Stomach (tissue), 9 donors: Measurements from ENCODE around the gene TXNIP. TPM values are rescaled to one million over a fixed set of nuclear protein-coding genes. Genes with fewer than 3 reads are reported as not detected.

Source experiments
- DNase-seq, 2 donors: peaks; one replicate each; pipeline versions ENCODE4 v3.0.0 to v3.0.0-alpha.2; 2013 to 2019
- H3K27ac ChIP-seq, 5 donors: fragments of 200-600 bp in 4 of 5; sonication (generic) in 4 of 5; one replicate each; pipeline ENCODE4 v1.5.1; 2013 to 2019; ENCODE audit warnings: mild to moderate bottlenecking in 1 of 5, moderate library complexity in 1 of 5
- H3K27me3 ChIP-seq, 3 donors: fragments of 200-600 bp; sonication (generic); one replicate each; pipeline ENCODE4 v1.5.1; 2017 to 2019; ENCODE audit warnings: mixed run types in 1 of 3
- H3K36me3 ChIP-seq, 4 donors: fragments of 200-600 bp; sonication (generic); 1 replicate in 3 of 4; 2 replicates in 1 of 4; pipeline ENCODE4 v1.5.1; 2016 to 2019
- H3K4me1 ChIP-seq, 4 donors: fragments of 200-600 bp; sonication (generic); one replicate each; pipeline ENCODE4 v1.5.1; 2016 to 2019
- H3K4me3 ChIP-seq, 4 donors: fragments of 200-600 bp; sonication (generic) in 3 of 4; one replicate each; pipeline ENCODE4 v1.5.1; 2016 to 2019; ENCODE audit warnings: mild to moderate bottlenecking in 1 of 4
- H3K9me3 ChIP-seq, 4 donors: fragments of 200-600 bp; sonication (generic); one replicate each; pipeline ENCODE4 v1.5.1; 2016 to 2019
- EP300 ChIP-seq: sonication (generic); formaldehyde crosslinking; IDR thresholded peaks from one replicate; pipeline ENCODE4 v1.6.1; 2017; ENCODE audit warnings: antibody characterized with exemption
- POLR2A ChIP-seq, 4 donors: fragments of 450-650 bp; IDR thresholded peaks; one replicate each; pipeline ENCODE4 v1.6.1; 2016; ENCODE audit warnings: antibody characterized with exemption in 4 of 4, control low read depth in 2 of 4, mild to moderate bottlenecking in 1 of 4, moderate library complexity in 1 of 4
- POLR2AphosphoS5 ChIP-seq, 3 donors: sonication (generic); formaldehyde crosslinking; IDR thresholded peaks; one replicate each; pipeline ENCODE4 v1.6.1; 2016; ENCODE audit warnings: antibody characterized with exemption in 3 of 3
- WGBS, 5 donors: extraction: QIAGEN DNeasy Blood & Tissue Kit in 3 of 5; methylation state at CpG; one replicate each; pipeline versions ENCODE4 v1.1.5 to v1.1.7; 2013 to 2018; 5-methylcytosine and 5-hydroxymethylcytosine counted together
- intact Hi-C: fragments of 100-400 bp; cut with DNase I; formaldehyde crosslinking; loops from one replicate; pipeline ENCODE4 v1.15.1; 2023; ENCODE audit warnings: low total_unique reads
- polyA plus RNA-seq, 3 donors: library from polyadenylated mRNA; stranded (reverse); fragments of 200-250 nt; gene quantifications; one replicate each; pipeline ENCODE4 v1.2.3, GENCODE V29; 2013
- total RNA-seq, 5 donors: library from RNA; depleted of rRNA; stranded (reverse); fragments of >200 nt; gene quantifications; one replicate each; pipeline versions ENCODE4 v1.1.0 to v1.2.3, GENCODE V29; 2014 to 2016
- TF ChIP-seq, protein P1 (sequence below), 7 experiments: fragments of 450-650 bp in 4 of 7; fragments of 200-600 bp in 3 of 7; sonication (generic) in 3 of 7; IDR thresholded peaks; one replicate each; pipeline ENCODE4 v1.5.1; 2016 to 2019; ENCODE audit warnings: antibody characterized with exemption in 7 of 7, control low read depth in 2 of 7, mild to moderate bottlenecking in 1 of 7
- donor health status: healthy with polysubstance abuse.
- donor health status: Bipolar disorder and iron deficiency.
- donor health status: healthy.

TXNIP gene
- total and polyA plus RNA-seq, 8 donors, result 204 to 3,386 (median 622) TPM

DNA sequence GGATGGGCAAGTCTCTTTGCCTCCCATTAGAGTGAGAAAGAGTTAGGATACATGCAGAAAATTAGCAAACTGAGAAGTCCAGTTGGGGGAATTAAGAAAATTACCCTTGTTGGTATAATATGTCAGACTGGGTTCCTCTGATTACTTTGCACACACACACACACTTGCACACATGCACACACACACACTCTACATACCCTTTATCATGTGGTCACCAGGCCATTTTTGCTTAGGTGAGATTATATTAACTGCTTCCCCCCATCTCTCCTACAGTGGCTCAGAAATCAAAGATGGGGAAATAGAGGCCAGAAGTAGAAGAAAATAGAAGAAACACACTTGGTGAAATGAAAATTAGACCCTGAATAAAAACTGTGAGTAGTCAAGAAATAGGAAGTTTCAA is 37.6 kb downstream of the TXNIP start:
- Histone ChIP-seq H3K9me3 (no peaks in the 10 kb centered on the region), H3K4me3 (no peak overlapping the region), H3K27me3 (peaks cover 0 to 14% (median 8%) of the 10 kb centered on the region in 3 donors), H3K4me1 (peaks cover 39 to 90% (median 80%) of the 10 kb centered on the region in 4 donors), H3K36me3 (no peaks in the 10 kb centered on the region), H3K27ac (peak overlapping the region in 4 of 5 donors; percentile 92 to 99 (median 96))
- DNase-seq, result no peak
- intact Hi-C loops, result no loop called here
- no peak for TF ChIP-seq EP300
- TF ChIP-seq, protein P1, sequence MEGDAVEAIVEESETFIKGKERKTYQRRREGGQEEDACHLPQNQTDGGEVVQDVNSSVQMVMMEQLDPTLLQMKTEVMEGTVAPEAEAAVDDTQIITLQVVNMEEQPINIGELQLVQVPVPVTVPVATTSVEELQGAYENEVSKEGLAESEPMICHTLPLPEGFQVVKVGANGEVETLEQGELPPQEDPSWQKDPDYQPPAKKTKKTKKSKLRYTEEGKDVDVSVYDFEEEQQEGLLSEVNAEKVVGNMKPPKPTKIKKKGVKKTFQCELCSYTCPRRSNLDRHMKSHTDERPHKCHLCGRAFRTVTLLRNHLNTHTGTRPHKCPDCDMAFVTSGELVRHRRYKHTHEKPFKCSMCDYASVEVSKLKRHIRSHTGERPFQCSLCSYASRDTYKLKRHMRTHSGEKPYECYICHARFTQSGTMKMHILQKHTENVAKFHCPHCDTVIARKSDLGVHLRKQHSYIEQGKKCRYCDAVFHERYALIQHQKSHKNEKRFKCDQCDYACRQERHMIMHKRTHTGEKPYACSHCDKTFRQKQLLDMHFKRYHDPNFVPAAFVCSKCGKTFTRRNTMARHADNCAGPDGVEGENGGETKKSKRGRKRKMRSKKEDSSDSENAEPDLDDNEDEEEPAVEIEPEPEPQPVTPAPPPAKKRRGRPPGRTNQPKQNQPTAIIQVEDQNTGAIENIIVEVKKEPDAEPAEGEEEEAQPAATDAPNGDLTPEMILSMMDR (IDR thresholded peaks at IDR 0.05), result no peak
- TF ChIP-seq POLR2A (IDR thresholded peaks at IDR 0.05), result no peak
- TF ChIP-seq POLR2AphosphoS5 (IDR thresholded peaks at IDR 0.05), result no peak

GRCh38 chr1:145957443-145958319 is 38.7 kb downstream of the TXNIP start, which contains the start of gene LIX1L:
TSS of gene LIX1L (minus strand) at chr1:145958017. CDS start at chr1:145957927, 90 bp downstream.
- Histone ChIP-seq H3K36me3 (no peaks in the 10 kb centered on the region), H3K27me3 (peaks cover 0 to 14% (median 8%) of the 10 kb centered on the region in 3 donors), H3K4me1 (peaks cover 29 to 84% (median 71%) of the 10 kb centered on the region in 4 donors), H3K9me3 (no peaks in the 10 kb centered on the region), H3K4me3 (peak within 1 kb of the TSS; percentile 82 to 96 (median 92)), H3K27ac (peak within 1 kb of the TSS; percentile 86 to 99 (median 94))
- WGBS, 5 donors, result 0 to 1% (median 0%) methylated on average over 25 to 60 of the region's 60 CpGs
- TF ChIP-seq EP300 (peak; percentile 45), POLR2A (IDR thresholded peaks at IDR 0.05) (peak in 2 of 4 donors; percentile 34 to 54), POLR2AphosphoS5 (IDR thresholded peaks at IDR 0.05) (peak; percentile 85 to 96 (median 93))
- TF ChIP-seq, protein P1 (IDR thresholded peaks at IDR 0.05), result peak in 1 of 7 experiments; percentile 7
- peak; percentile 96 to 99 for DNase-seq
- intact Hi-C loops, result no loop called here

GRCh38 chr1:145956781-145957442 is 39.5 kb downstream of the TXNIP start:
- peaks cover 29 to 79% (median 65%) of the 10 kb centered on the region in 4 donors for H3K4me1 ChIP-seq
- H3K27ac ChIP-seq, result peak overlapping the region; percentile 86 to 99 (median 94)
- H3K36me3 ChIP-seq, result no peaks in the 10 kb centered on the region
- WGBS, 5 donors, result 1 to 23% (median 12%) methylated on average over 3 of the region's 3 CpGs
- H3K27me3 ChIP-seq, result peaks cover 0 to 14% (median 8%) of the 10 kb centered on the region in 3 donors
- intact Hi-C loops, result no loop called here
- no peaks in the 10 kb centered on the region for H3K9me3 ChIP-seq
- peak overlapping the region; percentile 82 to 96 (median 92) for H3K4me3 ChIP-seq
- TF ChIP-seq, protein P1 (IDR thresholded peaks at IDR 0.05), result no peak
- TF ChIP-seq EP300 (no peak), POLR2A (IDR thresholded peaks at IDR 0.05) (no peak), POLR2AphosphoS5 (IDR thresholded peaks at IDR 0.05) (no peak)
- peak in 1 of 2 donors; percentile 77 for DNase-seq

GRCh38 chr1:145956361-145956760 is 40.0 kb downstream of the TXNIP start:
- Histone ChIP-seq H3K36me3 (no peaks in the 10 kb centered on the region), H3K27ac (peak overlapping the region in 4 of 5 donors; percentile 92 to 99 (median 96)), H3K27me3 (peaks cover 0 to 8% (median 2%) of the 10 kb centered on the region in 3 donors), H3K4me3 (peak overlapping the region; percentile 82 to 96 (median 92)), H3K9me3 (no peaks in the 10 kb centered on the region), H3K4me1 (peaks cover 29 to 79% (median 62%) of the 10 kb centered on the region in 4 donors)
- intact Hi-C loops, result no loop called here
- DNase-seq, result no peak
- TF ChIP-seq, protein P1 (IDR thresholded peaks at IDR 0.05), result no peak
- no peak for TF ChIP-seq EP300
